ENCODE measurements around the gene TTF1.

TTF1 gene

GRCh38 chr9:132401824-132402223, 4.8 kb downstream of the TTF1 start:
- TF ChIP-seq, protein P1, sequence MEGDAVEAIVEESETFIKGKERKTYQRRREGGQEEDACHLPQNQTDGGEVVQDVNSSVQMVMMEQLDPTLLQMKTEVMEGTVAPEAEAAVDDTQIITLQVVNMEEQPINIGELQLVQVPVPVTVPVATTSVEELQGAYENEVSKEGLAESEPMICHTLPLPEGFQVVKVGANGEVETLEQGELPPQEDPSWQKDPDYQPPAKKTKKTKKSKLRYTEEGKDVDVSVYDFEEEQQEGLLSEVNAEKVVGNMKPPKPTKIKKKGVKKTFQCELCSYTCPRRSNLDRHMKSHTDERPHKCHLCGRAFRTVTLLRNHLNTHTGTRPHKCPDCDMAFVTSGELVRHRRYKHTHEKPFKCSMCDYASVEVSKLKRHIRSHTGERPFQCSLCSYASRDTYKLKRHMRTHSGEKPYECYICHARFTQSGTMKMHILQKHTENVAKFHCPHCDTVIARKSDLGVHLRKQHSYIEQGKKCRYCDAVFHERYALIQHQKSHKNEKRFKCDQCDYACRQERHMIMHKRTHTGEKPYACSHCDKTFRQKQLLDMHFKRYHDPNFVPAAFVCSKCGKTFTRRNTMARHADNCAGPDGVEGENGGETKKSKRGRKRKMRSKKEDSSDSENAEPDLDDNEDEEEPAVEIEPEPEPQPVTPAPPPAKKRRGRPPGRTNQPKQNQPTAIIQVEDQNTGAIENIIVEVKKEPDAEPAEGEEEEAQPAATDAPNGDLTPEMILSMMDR (IDR thresholded peaks at IDR 0.05): no peak

DNA sequence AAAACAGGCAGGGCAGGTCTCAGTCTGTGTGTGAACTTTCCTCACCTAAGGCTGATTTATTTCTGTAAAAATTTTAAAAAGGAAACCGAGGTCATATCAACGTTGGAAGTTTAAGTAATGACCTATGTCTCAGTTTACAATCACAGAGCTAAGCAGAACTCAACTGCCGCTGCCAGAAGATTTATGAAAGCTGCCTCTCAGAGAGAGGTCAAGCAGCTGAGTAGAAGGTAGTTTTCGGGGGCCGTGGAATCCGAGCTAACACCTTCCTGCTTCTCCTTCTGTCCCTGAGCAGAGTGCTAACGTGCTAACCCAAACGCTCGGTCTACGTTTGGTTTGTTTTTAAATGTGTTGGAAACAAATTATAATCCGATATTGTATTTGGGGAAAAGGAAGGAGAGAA, 11.1 kb downstream of the TTF1 start:
- TF ChIP-seq, protein P1 (IDR thresholded peaks at IDR 0.05): no peak

GRCh38 chr9:132391449-132391848, 15.2 kb downstream of the TTF1 start:
- TF ChIP-seq, protein P1 (IDR thresholded peaks at IDR 0.05): no peak

DNA sequence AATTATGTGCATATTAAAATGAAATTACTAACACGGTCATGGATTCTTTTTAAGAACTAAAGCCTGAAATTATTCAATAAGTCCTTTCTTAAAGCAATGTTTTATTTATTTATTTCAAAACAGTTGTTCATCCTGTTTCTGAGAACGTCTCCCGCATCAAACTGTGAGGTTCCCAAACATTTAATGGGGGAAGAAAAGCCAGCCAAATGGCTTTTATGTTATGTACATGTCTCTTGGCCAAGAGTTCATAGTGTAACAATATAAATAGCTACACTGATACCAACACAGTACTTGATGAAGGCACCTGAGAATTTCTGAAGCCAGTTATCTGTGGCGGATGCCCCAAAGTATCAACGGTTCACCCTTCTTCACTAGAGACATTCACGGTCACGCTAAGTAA, 15.7 kb downstream of the TTF1 start:
- TF ChIP-seq, protein P1 (IDR thresholded peaks at IDR 0.05): no peak

GRCh38 chr9:132387133-132387532, 19.5 kb downstream of the TTF1 start:
- TF ChIP-seq, protein P1 (IDR thresholded peaks at IDR 0.05): no peak

DNA sequence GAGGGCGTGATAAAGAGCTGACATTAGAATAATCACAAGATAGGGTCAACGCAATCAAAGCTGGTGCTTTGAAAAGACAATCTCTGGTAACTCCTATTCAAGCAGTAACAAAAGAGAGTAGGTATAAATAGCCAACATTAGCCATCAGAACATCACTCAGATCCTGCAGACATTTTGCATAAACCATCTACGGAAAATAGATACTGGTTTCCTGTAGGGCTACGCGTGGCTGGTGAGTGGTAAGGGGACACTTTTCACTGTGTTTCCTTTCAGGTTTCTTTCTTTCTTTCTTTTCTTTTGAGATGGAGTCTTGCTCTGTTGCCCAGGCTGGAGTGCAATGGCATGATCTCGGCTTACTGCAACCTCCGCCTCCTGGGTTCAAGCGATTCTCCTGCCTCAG, 22.3 kb downstream of the TTF1 start:
- TF ChIP-seq, protein P1 (IDR thresholded peaks at IDR 0.05): no peak

DNA sequence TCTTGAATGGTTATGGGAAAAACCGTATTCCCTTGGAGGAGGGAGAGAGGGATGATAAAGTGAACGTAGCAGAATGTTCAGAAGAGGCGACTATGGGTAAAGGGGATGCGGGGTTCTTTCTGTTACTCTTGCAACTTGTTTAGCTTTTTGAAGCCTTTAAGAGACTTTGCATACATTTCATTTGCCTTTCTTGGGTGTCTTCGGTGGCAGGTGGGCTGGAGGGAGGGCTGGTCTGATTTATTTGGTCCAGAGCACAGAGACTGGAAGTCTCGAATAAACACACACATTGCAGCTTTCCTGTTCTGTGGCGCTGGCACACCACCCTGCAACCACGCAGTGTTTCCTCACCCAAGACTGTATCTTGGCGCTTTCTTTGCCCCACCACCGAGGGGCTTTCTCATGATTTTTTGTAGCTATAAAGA, 23.2 kb downstream of the TTF1 start:
- TF ChIP-seq, protein P1 (IDR thresholded peaks at IDR 0.05): no peak

GRCh38 chr9:132381966-132382541, 24.6 kb downstream of the TTF1 start:
- TF ChIP-seq, protein P1 (IDR thresholded peaks at IDR 0.05): no peak

All from LNCAP (cell line).